CD8-positive, alpha-beta memory T cell (primary cell): Measurements from ENCODE around the gene ADAM15. TPM values are rescaled to one million over a fixed set of nuclear protein-coding genes. Genes with fewer than 3 reads are reported as not detected.

Experiments
- CTCF ChIA-PET: fragments of 350-600 bp; sonication (Branson Sonifier 250); formaldehyde crosslinking; loops from one replicate; lab custom pipeline; 2021; ENCODE audit warnings: antibody characterized with exemption; lab: Charles Lee
- POLR2A ChIA-PET: fragments of 350-600 bp; sonication (Branson Sonifier 250); formaldehyde crosslinking; loops from one replicate; lab custom pipeline; 2021; ENCODE audit warnings: antibody characterized with exemption; lab: Charles Lee
- DNase-seq, 5 donors: peaks; one replicate each; pipeline versions ENCODE4 v3.0.0 to v3.0.0-alpha.2; 2020 to 2022; ENCODE audit warnings: mixed read lengths in 1 of 5
- H3K27ac ChIP-seq: one replicate; pipeline ENCODE4 v1.7.0; 2013; ENCODE audit warnings: low read depth, mild to moderate bottlenecking, low read length, moderate library complexity
- H3K27me3 ChIP-seq: 2 replicates; pipeline ENCODE4 v1.7.0; 2013; ENCODE audit warnings: low read length, mild to moderate bottlenecking; ENCODE audit not compliant: insufficient read depth, poor library complexity, severe bottlenecking
- H3K36me3 ChIP-seq: 2 replicates; pipeline ENCODE4 v1.7.0; 2013; ENCODE audit warnings: mild to moderate bottlenecking, low read length, moderate library complexity; ENCODE audit not compliant: insufficient read depth
- H3K4me1 ChIP-seq: 2 replicates; pipeline ENCODE4 v1.7.0; 2013; ENCODE audit warnings: mild to moderate bottlenecking, low read length, moderate library complexity; ENCODE audit not compliant: insufficient read depth
- H3K4me3 ChIP-seq: 2 replicates; pipeline ENCODE4 v1.7.0; 2013; ENCODE audit warnings: mild to moderate bottlenecking, low read length
- H3K9me3 ChIP-seq: 2 replicates; pipeline ENCODE4 v1.7.0; 2013; ENCODE audit warnings: mild to moderate bottlenecking, low read length
- H3K27ac Mint-ChIP-seq, 8 donors: one replicate each; pipeline ENCODE4 v1.8.0; 2020 to 2021; ENCODE audit warnings: mixed read lengths in 8 of 8, mild to moderate bottlenecking in 6 of 8, inconsistent platforms in 3 of 8, moderate library complexity in 3 of 8
- H3K27me3 Mint-ChIP-seq, 2 donors: one replicate each; pipeline ENCODE4 v1.8.0; 2020 to 2021; ENCODE audit warnings: mixed read lengths in 2 of 2, mild to moderate bottlenecking in 1 of 2, moderate library complexity in 1 of 2
- H3K36me3 Mint-ChIP-seq, 3 donors: one replicate each; pipeline ENCODE4 v1.8.0; 2020 to 2021; ENCODE audit warnings: mixed read lengths in 3 of 3, inconsistent platforms in 1 of 3, mild to moderate bottlenecking in 1 of 3
- H3K4me1 Mint-ChIP-seq, 3 donors: one replicate each; pipeline ENCODE4 v1.8.0; 2020 to 2021; ENCODE audit warnings: mixed read lengths in 3 of 3, inconsistent platforms in 1 of 3, mild to moderate bottlenecking in 1 of 3
- H3K4me3 Mint-ChIP-seq, 7 donors: one replicate each; pipeline ENCODE4 v1.8.0; 2020 to 2021; ENCODE audit warnings: mixed read lengths in 7 of 7, mild to moderate bottlenecking in 6 of 7, moderate library complexity in 4 of 7, inconsistent platforms in 2 of 7
- H3K9me3 Mint-ChIP-seq, 5 donors: one replicate each; pipeline ENCODE4 v1.8.0; 2020 to 2022; ENCODE audit warnings: mixed read lengths in 5 of 5, mild to moderate bottlenecking in 3 of 5, moderate library complexity in 2 of 5, inconsistent platforms in 1 of 5
- polyA plus RNA-seq: library from polyadenylated mRNA; unstranded; fragments of 300-500 nt; fragmentation: Illumina TruSeq; gene quantifications from one replicate; pipeline ENCODE4 v1.2.3, GENCODE V29; 2021
- total RNA-seq, 2 experiments: library from RNA; stranded (reverse); gene quantifications; one replicate each; pipeline ENCODE4 v1.2.3, GENCODE V29; 2021

Gene ADAM15
- total and polyA plus RNA-seq, 3 experiments from 2014 or later, result 15.3 to 36.9 (median 34.5) TPM

DNA sequence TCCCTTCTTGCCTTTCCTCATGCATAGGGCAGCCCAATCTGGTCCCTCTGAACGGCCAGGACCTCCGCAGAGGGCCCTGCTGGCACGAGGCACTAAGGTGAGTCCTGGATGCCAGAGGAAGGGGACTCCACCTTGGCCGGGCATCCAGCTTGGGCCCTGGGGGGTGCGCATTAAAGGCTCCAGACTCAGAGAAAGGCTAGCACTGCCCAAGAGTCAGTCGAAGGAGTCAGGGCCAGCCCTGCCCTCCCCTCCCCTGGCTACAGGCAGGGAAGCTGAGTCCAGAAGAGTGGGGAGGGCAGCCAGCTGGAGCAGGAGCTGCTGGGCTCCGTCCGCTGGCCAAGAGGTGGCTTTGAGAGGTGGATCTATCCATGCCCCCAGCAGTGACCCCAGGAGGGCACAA lies 9.6 kb downstream of the ADAM15 start:
- Mint-ChIP-seq H3K36me3 (peaks cover 0 to 29% (median 0%) of the 10 kb centered on the region in 3 donors), H3K9me3 (no peaks in the 10 kb centered on the region), H3K27ac (peak overlapping the region in 1 of 8 donors; percentile 33), H3K4me1 (peaks cover 23 to 36% (median 29%) of the 10 kb centered on the region in 3 donors), H3K27me3 (no peaks in the 10 kb centered on the region), H3K4me3 (no peak overlapping the region)
- Histone ChIP-seq H3K36me3 (no peaks in the 10 kb centered on the region), H3K27ac (no peak overlapping the region), H3K27me3 (no peaks in the 10 kb centered on the region), H3K4me1 (peaks cover 34% of the 10 kb centered on the region), H3K4me3 (no peak overlapping the region), H3K9me3 (no peaks in the 10 kb centered on the region)
- ChIA-PET POLR2A (interaction anchor here (1.5 kb wide), 1 partner anchor 9 kb away, joined by 4 read pairs; the partner anchor contains the start of gene ADAM15), CTCF (interaction anchor here (0.8 to 11.7 kb wide), 19 partner anchors 9 to 133 kb away, joined by 3 to 172 read pairs (median 6); partner anchors contain the start of genes ADAM15, LENEP, PBXIP1 and PYGO2)
- DNase-seq, result no peak

- peaks cover 0 to 22% (median 2%) of the 10 kb centered on the region in 3 donors for H3K36me3 Mint-ChIP-seq
- H3K27me3 Mint-ChIP-seq, result no peaks in the 10 kb centered on the region
- CTCF ChIA-PET, result interaction anchor here (0.6 to 11.7 kb wide), 36 partner anchors 8 to 502 kb away, joined by 3 to 172 read pairs (median 4); partner anchors contain the start of genes ADAM15, EFNA3, KRTCAP2 and LENEP
- peak; percentile 87 to 96 (median 91) for DNase-seq
- no peaks in the 10 kb centered on the region for H3K27me3 ChIP-seq
- POLR2A ChIA-PET, result interaction anchor here (0.6 to 1.5 kb wide), 5 partner anchors 10 to 270 kb away, joined by 3 to 5 read pairs (median 3); partner anchors contain the start of genes ADAM15 and PYGO2
- no peaks in the 10 kb centered on the region for H3K9me3 ChIP-seq
- H3K9me3 Mint-ChIP-seq, result no peaks in the 10 kb centered on the region
- peaks cover 34% of the 10 kb centered on the region for H3K4me1 ChIP-seq
- peak overlapping the region in 4 of 8 donors; percentile 11 to 55 (median 20) for H3K27ac Mint-ChIP-seq
- no peak overlapping the region for H3K27ac ChIP-seq
- H3K4me1 Mint-ChIP-seq, result peaks cover 23 to 39% (median 33%) of the 10 kb centered on the region in 3 donors
- H3K4me3 ChIP-seq, result no peak overlapping the region
- H3K4me3 Mint-ChIP-seq, result peak overlapping the region; percentile 49 to 79 (median 68)
- no peaks in the 10 kb centered on the region for H3K36me3 ChIP-seq
Observed at GRCh38 chr1:155061381-155062150, 10.4 kb downstream of the ADAM15 start.

DNA sequence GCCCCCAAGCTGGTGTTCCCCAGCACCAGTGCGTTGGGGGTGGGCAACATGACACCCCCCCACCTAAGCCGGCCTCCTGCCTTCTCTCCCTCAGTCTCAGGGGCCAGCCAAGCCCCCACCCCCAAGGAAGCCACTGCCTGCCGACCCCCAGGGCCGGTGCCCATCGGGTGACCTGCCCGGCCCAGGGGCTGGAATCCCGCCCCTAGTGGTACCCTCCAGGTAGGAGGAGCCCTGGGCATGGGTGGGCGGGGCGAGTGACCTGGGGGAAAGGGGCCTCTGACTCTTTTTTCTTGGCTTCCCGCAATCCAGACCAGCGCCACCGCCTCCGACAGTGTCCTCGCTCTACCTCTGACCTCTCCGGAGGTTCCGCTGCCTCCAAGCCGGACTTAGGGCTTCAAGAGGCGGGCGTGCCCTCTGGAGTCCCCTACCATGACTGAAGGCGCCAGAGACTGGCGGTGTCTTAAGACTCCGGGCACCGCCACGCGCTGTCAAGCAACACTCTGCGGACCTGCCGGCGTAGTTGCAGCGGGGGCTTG lies 11.1 kb downstream of the ADAM15 start:
- ChIA-PET CTCF (interaction anchor here (0.6 to 11.7 kb wide), 38 partner anchors 7 to 503 kb away, joined by 3 to 172 read pairs (median 4); partner anchors contain the start of genes ADAM15, EFNA3, KRTCAP2 and PBXIP1), POLR2A (interaction anchor here (0.6 to 3.5 kb wide), 4 partner anchors 21 to 271 kb away, joined by 3 to 15 read pairs (median 4); no protein-coding TSS in a partner anchor)
- peaks cover 0 to 27% (median 6%) of the 10 kb centered on the region in 3 donors for H3K36me3 Mint-ChIP-seq
- H3K27me3 Mint-ChIP-seq, result no peaks in the 10 kb centered on the region
- H3K4me1 ChIP-seq, result peaks cover 34% of the 10 kb centered on the region
- no peaks in the 10 kb centered on the region for H3K36me3 ChIP-seq
- DNase-seq, result peak in 1 of 5 donors; percentile 55
- peaks cover 23 to 39% (median 33%) of the 10 kb centered on the region in 3 donors for H3K4me1 Mint-ChIP-seq
- H3K9me3 ChIP-seq, result no peaks in the 10 kb centered on the region
- H3K27ac ChIP-seq, result no peak overlapping the region
- H3K4me3 ChIP-seq, result peak overlapping the region; percentile 88
- H3K9me3 Mint-ChIP-seq, result no peaks in the 10 kb centered on the region
- peak overlapping the region in 4 of 7 donors; percentile 69 to 96 (median 87) for H3K4me3 Mint-ChIP-seq
- H3K27ac Mint-ChIP-seq, result peak overlapping the region in 1 of 8 donors; percentile 17
- H3K27me3 ChIP-seq, result no peaks in the 10 kb centered on the region

- DNase-seq, result peak; percentile 37 to 76 (median 53)
- no peaks in the 10 kb centered on the region for H3K9me3 Mint-ChIP-seq
- H3K27ac Mint-ChIP-seq, result peak overlapping the region in 4 of 8 donors; percentile 17 to 88 (median 80)
- H3K27me3 Mint-ChIP-seq, result no peaks in the 10 kb centered on the region
- H3K36me3 ChIP-seq, result no peaks in the 10 kb centered on the region
- ChIA-PET CTCF (interaction anchor here (0.8 to 11.7 kb wide), 11 partner anchors 13 to 108 kb away, joined by 3 to 172 read pairs (median 4); partner anchors contain the start of gene EFNA3), POLR2A (interaction anchor here (1.0 to 3.5 kb wide), 2 partner anchors 22 to 127 kb away, joined by 4 to 15 read pairs; partner anchors contain the start of gene PMVK)
- H3K4me3 ChIP-seq, result peak overlapping the region; percentile 88
- H3K27ac ChIP-seq, result no peak overlapping the region
- H3K9me3 ChIP-seq, result no peaks in the 10 kb centered on the region
- H3K4me3 Mint-ChIP-seq, result peak overlapping the region; percentile 87 to 97 (median 91)
- no peaks in the 10 kb centered on the region for H3K27me3 ChIP-seq
- peaks cover 34% of the 10 kb centered on the region for H3K4me1 ChIP-seq
- H3K4me1 Mint-ChIP-seq, result peaks cover 23 to 39% (median 33%) of the 10 kb centered on the region in 3 donors
- peaks cover 0 to 26% (median 6%) of the 10 kb centered on the region in 3 donors for H3K36me3 Mint-ChIP-seq
Observed at GRCh38 chr1:155062702-155063411, 11.7 kb downstream of the ADAM15 start.

DNA sequence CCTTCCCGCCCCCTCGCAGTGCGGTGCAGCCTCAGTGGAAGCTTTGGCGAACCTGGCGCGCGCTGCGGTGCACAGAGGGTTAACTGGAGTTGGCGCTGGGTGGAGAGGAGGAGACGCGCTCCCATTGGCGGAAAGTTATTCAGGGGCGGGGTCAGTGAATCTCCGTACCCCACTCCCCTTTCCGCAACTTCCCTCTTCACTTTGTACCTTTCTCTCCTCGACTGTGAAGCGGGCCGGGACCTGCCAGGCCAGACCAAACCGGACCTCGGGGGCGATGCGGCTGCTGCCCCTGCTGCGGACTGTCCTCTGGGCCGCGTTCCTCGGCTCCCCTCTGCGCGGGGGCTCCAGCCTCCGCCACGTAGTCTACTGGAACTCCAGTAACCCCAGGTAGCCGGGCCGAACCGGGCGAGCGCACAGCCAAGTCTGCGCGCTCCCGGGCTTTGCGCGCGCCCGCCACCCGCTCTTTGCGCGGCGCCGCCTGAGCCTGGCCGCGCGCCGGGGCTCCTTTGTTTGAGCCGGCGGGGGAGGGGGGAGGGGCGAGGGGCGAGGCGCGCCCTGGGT lies 12.5 kb downstream of the ADAM15 start, which contains the start of gene EFNA4:
Gene EFNA4, plus strand, starts transcription at position 191 of the 561 bp plus-strand sequence. Its CDS starts 84 bp downstream, at position 275.
- DNase-seq, result peak; percentile 73 to 87 (median 80)
- CTCF ChIA-PET, result interaction anchor here (1.0 to 11.7 kb wide), 9 partner anchors 13 to 44 kb away, joined by 3 to 172 read pairs (median 7); partner anchors contain the start of gene EFNA3
- POLR2A ChIA-PET, result interaction anchor here (1.0 to 3.5 kb wide), 2 partner anchors 21 to 127 kb away, joined by 4 to 15 read pairs; partner anchors contain the start of gene PMVK
- Histone ChIP-seq H3K27ac (peak within 1 kb of the TSS; percentile 65), H3K9me3 (no peaks in the 10 kb centered on the region), H3K4me1 (peaks cover 34% of the 10 kb centered on the region), H3K4me3 (peak within 1 kb of the TSS; percentile 88), H3K36me3 (no peaks in the 10 kb centered on the region), H3K27me3 (no peaks in the 10 kb centered on the region)
- Mint-ChIP-seq H3K27ac (peak within 1 kb of the TSS; percentile 40 to 92 (median 80)), H3K4me1 (peaks cover 23 to 39% (median 33%) of the 10 kb centered on the region in 3 donors), H3K9me3 (no peaks in the 10 kb centered on the region), H3K27me3 (no peaks in the 10 kb centered on the region), H3K36me3 (peaks cover 0 to 24% (median 6%) of the 10 kb centered on the region in 3 donors), H3K4me3 (peak within 1 kb of the TSS; percentile 89 to 98 (median 95))

DNA sequence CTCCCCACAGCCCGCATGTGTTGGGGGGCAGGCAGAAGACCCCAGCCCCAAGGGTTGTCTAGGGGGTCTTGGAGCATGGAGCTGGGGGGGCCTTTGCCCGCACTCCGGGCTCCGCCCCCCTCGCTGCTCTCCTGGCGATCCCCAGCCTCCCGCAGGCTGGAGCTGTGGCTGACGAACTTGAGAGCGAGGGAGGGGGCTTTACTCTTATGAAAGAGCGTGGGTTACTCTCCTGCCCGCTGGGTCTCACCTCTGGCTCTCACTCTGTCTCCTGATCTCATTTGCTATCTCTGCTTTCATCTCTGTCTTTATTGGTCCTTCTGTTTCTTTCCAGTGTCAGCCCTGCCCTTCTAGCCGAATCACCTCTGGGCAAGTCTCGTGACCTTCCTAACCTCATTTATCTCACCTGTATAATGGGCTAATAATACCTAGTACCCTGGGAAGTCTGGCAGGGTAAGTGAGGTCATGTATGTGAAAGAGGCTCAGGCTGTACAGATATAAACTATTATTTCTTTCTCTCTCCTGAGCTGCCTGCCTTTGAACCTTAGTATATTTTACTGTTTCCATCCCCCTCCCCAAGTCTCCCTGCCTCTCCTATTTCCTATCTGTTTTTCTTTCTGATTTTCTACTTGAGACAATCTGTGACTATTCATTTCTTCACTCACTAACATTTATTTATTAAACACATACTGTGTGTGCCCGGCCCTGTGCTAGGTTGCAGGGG lies 13.2 kb downstream of the ADAM15 start:
- peaks cover 0 to 25% (median 8%) of the 10 kb centered on the region in 3 donors for H3K36me3 Mint-ChIP-seq
- no peaks in the 10 kb centered on the region for H3K9me3 Mint-ChIP-seq
- H3K4me1 ChIP-seq, result peaks cover 34% of the 10 kb centered on the region
- peaks cover 23 to 39% (median 33%) of the 10 kb centered on the region in 3 donors for H3K4me1 Mint-ChIP-seq
- H3K4me3 Mint-ChIP-seq, result peak overlapping the region; percentile 82 to 98 (median 89)
- H3K27ac ChIP-seq, result peak overlapping the region; percentile 65
- no peaks in the 10 kb centered on the region for H3K27me3 Mint-ChIP-seq
- POLR2A ChIA-PET, result interaction anchor here (1.0 to 3.5 kb wide), 2 partner anchors 21 to 103 kb away, joined by 3 to 15 read pairs; no protein-coding TSS in a partner anchor
- peak in 1 of 5 donors; percentile 20 for DNase-seq
- peak overlapping the region; percentile 88 for H3K4me3 ChIP-seq
- CTCF ChIA-PET, result interaction anchor here (1.3 to 5.0 kb wide), 7 partner anchors 12 to 27 kb away, joined by 3 to 46 read pairs (median 7); partner anchors contain the start of genes ADAM15 and EFNA3
- peak overlapping the region; percentile 6 to 92 (median 76) for H3K27ac Mint-ChIP-seq
- H3K36me3 ChIP-seq, result no peaks in the 10 kb centered on the region
- H3K27me3 ChIP-seq, result no peaks in the 10 kb centered on the region
- H3K9me3 ChIP-seq, result no peaks in the 10 kb centered on the region
